Measurements from ENCODE around the gene LARP1.
"Not testable (repeated sequence)": the region's sequence is repeated elsewhere in the genome, so short reads cannot be mapped to it uniquely, and the experiment has no call there.

LARP1 gene

GRCh38 chr5:154757814-154758406 lies 2.7 kb downstream of the LARP1 start:
- in situ Hi-C loops (cut with HindIII; ENCODE audit: low pct_ligation_motif_present, low pct_unique_long_range_greater_than_20kb, low sequenced_read_pairs) = no loop called here
- no peak for DNase-seq

- DNase-seq = no peak
- in situ Hi-C loops (cut with HindIII; ENCODE audit: low pct_ligation_motif_present, low pct_unique_long_range_greater_than_20kb, low sequenced_read_pairs) = no loop called here
These were observed 3.3 kb downstream of the LARP1 start for GRCh38 chr5:154758493-154758892.

- in situ Hi-C loops (cut with HindIII; ENCODE audit: low pct_ligation_motif_present, low pct_unique_long_range_greater_than_20kb, low sequenced_read_pairs) = no loop called here
- no peak for DNase-seq
These were observed 3.8 kb downstream of the LARP1 start for GRCh38 chr5:154758977-154759376.

GRCh38 chr5:154759868-154760267 lies 4.7 kb downstream of the LARP1 start:
- DNase-seq; in situ Hi-C loops (cut with HindIII; ENCODE audit: low pct_ligation_motif_present, low pct_unique_long_range_greater_than_20kb, low sequenced_read_pairs): not testable (repeated sequence)

- in situ Hi-C loops (cut with HindIII; ENCODE audit: low pct_ligation_motif_present, low pct_unique_long_range_greater_than_20kb, low sequenced_read_pairs) = no loop called here
- DNase-seq = no peak
These were observed 6.0 kb downstream of the LARP1 start for GRCh38 chr5:154761046-154761736.

GRCh38 chr5:154762261-154762660 lies 7.1 kb downstream of the LARP1 start:
- no peak for DNase-seq
- in situ Hi-C loops (cut with HindIII; ENCODE audit: low pct_ligation_motif_present, low pct_unique_long_range_greater_than_20kb, low sequenced_read_pairs) = no loop called here

- in situ Hi-C loops (cut with HindIII; ENCODE audit: low pct_ligation_motif_present, low pct_unique_long_range_greater_than_20kb, low sequenced_read_pairs) = no loop called here
These were observed 7.5 kb downstream of the LARP1 start for GRCh38 chr5:154762700-154763099.

GRCh38 chr5:154764967-154765366 lies 9.8 kb downstream of the LARP1 start:
- in situ Hi-C loops (cut with HindIII; ENCODE audit: low pct_ligation_motif_present, low pct_unique_long_range_greater_than_20kb, low sequenced_read_pairs) = no loop called here
- DNase-seq = no peak

More at GRCh38 chr5:154762700-154763099, 7.5 kb downstream of the LARP1 start:
- no peak for DNase-seq

- DNase-seq = no peak
- in situ Hi-C loops (cut with HindIII; ENCODE audit: low pct_ligation_motif_present, low pct_unique_long_range_greater_than_20kb, low sequenced_read_pairs) = no loop called here
These were observed 10.3 kb downstream of the LARP1 start for GRCh38 chr5:154765396-154765925.

GRCh38 chr5:154766558-154767281 lies 11.5 kb downstream of the LARP1 start:
- in situ Hi-C loops (cut with HindIII; ENCODE audit: low pct_ligation_motif_present, low pct_unique_long_range_greater_than_20kb, low sequenced_read_pairs) = no loop called here
- DNase-seq = no peak

- in situ Hi-C loops (cut with HindIII; ENCODE audit: low pct_ligation_motif_present, low pct_unique_long_range_greater_than_20kb, low sequenced_read_pairs) = no loop called here
- no peak for DNase-seq
These were observed 12.4 kb downstream of the LARP1 start for GRCh38 chr5:154767576-154767975.

GRCh38 chr5:154768207-154768606 lies 13.0 kb downstream of the LARP1 start:
- DNase-seq = no peak
- in situ Hi-C loops (cut with HindIII; ENCODE audit: low pct_ligation_motif_present, low pct_unique_long_range_greater_than_20kb, low sequenced_read_pairs) = no loop called here

GRCh38 chr5:154770111-154770510 lies 14.9 kb downstream of the LARP1 start:
- no peak for DNase-seq
- in situ Hi-C loops (cut with HindIII; ENCODE audit: low pct_ligation_motif_present, low pct_unique_long_range_greater_than_20kb, low sequenced_read_pairs) = no loop called here

GRCh38 chr5:154771383-154771901 lies 16.3 kb downstream of the LARP1 start:
- in situ Hi-C loops (cut with HindIII; ENCODE audit: low pct_ligation_motif_present, low pct_unique_long_range_greater_than_20kb, low sequenced_read_pairs) = no loop called here
- DNase-seq = peak; percentile 52

- DNase-seq = no peak
- in situ Hi-C loops (cut with HindIII; ENCODE audit: low pct_ligation_motif_present, low pct_unique_long_range_greater_than_20kb, low sequenced_read_pairs) = no loop called here
These were observed 18.1 kb downstream of the LARP1 start for GRCh38 chr5:154773326-154773725.

GRCh38 chr5:154776167-154776566 lies 21.0 kb downstream of the LARP1 start:
- no peak for DNase-seq
- in situ Hi-C loops (cut with HindIII; ENCODE audit: low pct_ligation_motif_present, low pct_unique_long_range_greater_than_20kb, low sequenced_read_pairs) = no loop called here

GRCh38 chr5:154778534-154778933 lies 23.4 kb downstream of the LARP1 start:
- no peak for DNase-seq
- in situ Hi-C loops (cut with HindIII; ENCODE audit: low pct_ligation_motif_present, low pct_unique_long_range_greater_than_20kb, low sequenced_read_pairs) = no loop called here

GRCh38 chr5:154779105-154779504 lies 23.9 kb downstream of the LARP1 start:
- in situ Hi-C loops (cut with HindIII; ENCODE audit: low pct_ligation_motif_present, low pct_unique_long_range_greater_than_20kb, low sequenced_read_pairs) = no loop called here
- peak; percentile 62 for DNase-seq

GRCh38 chr5:154780128-154780527 lies 25.0 kb downstream of the LARP1 start:
- no peak for DNase-seq
- in situ Hi-C loops (cut with HindIII; ENCODE audit: low pct_ligation_motif_present, low pct_unique_long_range_greater_than_20kb, low sequenced_read_pairs) = no loop called here

All from ACHN (cell line).